HUES64 (cell line): ENCODE measurements around the gene LGR5.
A peak's percentile ranks its signal among the peaks of the same experiment; 100 is the strongest.

ENCODE experiments used
- H3K27ac ChIP-seq: 2 replicates; pipeline ENCODE4 v1.7.0; 2013; ENCODE audit warnings: low read depth, low read length, inconsistent platforms
- H3K27me3 ChIP-seq: 2 replicates; pipeline ENCODE4 v1.6.1; 2013; ENCODE audit warnings: mild to moderate bottlenecking, low read length; ENCODE audit not compliant: insufficient read depth
- H3K36me3 ChIP-seq: 2 replicates; pipeline ENCODE4 v1.6.1; 2013; ENCODE audit warnings: mild to moderate bottlenecking, low read length; ENCODE audit not compliant: insufficient read depth
- H3K4me1 ChIP-seq: 2 replicates; pipeline ENCODE4 v1.6.1; 2013; ENCODE audit warnings: mild to moderate bottlenecking, low read length, moderate library complexity; ENCODE audit not compliant: insufficient read depth
- H3K4me3 ChIP-seq: 2 replicates; pipeline ENCODE4 v1.5.1; 2013; ENCODE audit warnings: mild to moderate bottlenecking, low read length, moderate library complexity
- H3K9ac ChIP-seq: 2 replicates; pipeline ENCODE4 v1.6.1; 2013; ENCODE audit warnings: mild to moderate bottlenecking, low read depth, low read length
- H3K9me3 ChIP-seq: 2 replicates; pipeline ENCODE4 v1.6.1; 2013; ENCODE audit warnings: low read depth, low read length; ENCODE audit not compliant: insufficient read depth
- WGBS: fragments of 150-250, 120-280 bp; methylation state at CpG from one replicate; pipeline ENCODE4 v1.1.7; 2013; ENCODE audit warnings: missing lambda C conversion rate; 5-methylcytosine and 5-hydroxymethylcytosine counted together

The LGR5 gene

DNA sequence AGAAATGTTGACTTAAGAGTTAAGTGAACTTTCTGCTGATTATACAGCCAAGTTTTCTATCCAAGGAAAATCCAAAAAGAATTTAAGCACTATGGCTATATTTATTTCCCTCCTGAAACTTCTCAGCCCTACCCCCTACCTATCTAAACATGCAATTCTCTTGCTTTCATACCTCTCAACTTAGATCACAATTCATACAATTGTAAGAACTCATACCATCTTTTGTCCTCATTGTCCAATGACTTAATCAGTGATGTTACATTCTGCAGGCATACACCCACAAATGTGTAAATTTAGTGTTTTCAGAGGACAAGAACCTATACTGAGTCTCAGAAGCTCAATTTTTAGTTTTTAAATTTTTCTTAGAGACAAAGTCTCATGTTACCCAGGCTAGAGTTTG lies 161.9 kb downstream of the LGR5 start:
- Histone ChIP-seq H3K27ac (no peak overlapping the region), H3K9me3 (no peaks in the 10 kb centered on the region), H3K36me3 (peaks cover 12% of the 10 kb centered on the region), H3K27me3 (no peaks in the 10 kb centered on the region), H3K9ac (no peak overlapping the region), H3K4me1 (0 out of 2 replicates have a peak, but pooled peaks cover 4% of the 10 kb centered on the region), H3K4me3 (no peak overlapping the region)

GRCh38 chr12:71602761-71603577 lies 163.4 kb downstream of the LGR5 start:
- no peak overlapping the region for H3K4me3 ChIP-seq
- no peak overlapping the region for H3K27ac ChIP-seq
- 89% methylated on average over 10 of the region's 10 CpGs for WGBS
- H3K4me1 ChIP-seq: 0 out of 2 replicates have a peak, but pooled peaks cover 4% of the 10 kb centered on the region
- no peak overlapping the region for H3K9ac ChIP-seq
- no peaks in the 10 kb centered on the region for H3K27me3 ChIP-seq
- H3K36me3 ChIP-seq: peaks cover 25% of the 10 kb centered on the region
- H3K9me3 ChIP-seq: no peaks in the 10 kb centered on the region

DNA sequence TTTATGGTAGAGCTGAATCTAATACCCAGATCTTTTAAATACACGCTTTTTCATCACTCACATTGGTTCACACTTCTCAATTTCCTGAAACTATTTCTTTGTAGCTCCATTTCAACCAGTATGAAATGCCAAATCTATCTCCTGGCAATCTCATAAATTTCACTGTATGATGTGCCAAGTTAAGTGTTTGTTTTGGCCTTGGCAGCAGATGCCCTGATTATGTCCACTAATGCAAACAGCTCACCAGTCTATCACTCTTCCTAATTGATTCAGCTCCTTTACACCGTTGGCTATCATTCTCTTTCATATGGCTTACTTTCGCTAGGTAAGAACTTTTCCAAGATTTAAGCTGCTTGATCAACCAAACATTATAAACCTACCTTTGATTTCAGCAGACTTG lies 165.4 kb downstream of the LGR5 start:
- peaks cover 8% of the 10 kb centered on the region; the same call in 1 of the 2 replicates for H3K4me1 ChIP-seq
- WGBS: 95% methylated on average over 3 of the region's 3 CpGs
- no peaks in the 10 kb centered on the region for H3K27me3 ChIP-seq
- H3K4me3 ChIP-seq: no peak overlapping the region
- H3K9me3 ChIP-seq: no peaks in the 10 kb centered on the region
- H3K36me3 ChIP-seq: peaks cover 46% of the 10 kb centered on the region
- H3K9ac ChIP-seq: no peak overlapping the region
- no peak overlapping the region for H3K27ac ChIP-seq

DNA sequence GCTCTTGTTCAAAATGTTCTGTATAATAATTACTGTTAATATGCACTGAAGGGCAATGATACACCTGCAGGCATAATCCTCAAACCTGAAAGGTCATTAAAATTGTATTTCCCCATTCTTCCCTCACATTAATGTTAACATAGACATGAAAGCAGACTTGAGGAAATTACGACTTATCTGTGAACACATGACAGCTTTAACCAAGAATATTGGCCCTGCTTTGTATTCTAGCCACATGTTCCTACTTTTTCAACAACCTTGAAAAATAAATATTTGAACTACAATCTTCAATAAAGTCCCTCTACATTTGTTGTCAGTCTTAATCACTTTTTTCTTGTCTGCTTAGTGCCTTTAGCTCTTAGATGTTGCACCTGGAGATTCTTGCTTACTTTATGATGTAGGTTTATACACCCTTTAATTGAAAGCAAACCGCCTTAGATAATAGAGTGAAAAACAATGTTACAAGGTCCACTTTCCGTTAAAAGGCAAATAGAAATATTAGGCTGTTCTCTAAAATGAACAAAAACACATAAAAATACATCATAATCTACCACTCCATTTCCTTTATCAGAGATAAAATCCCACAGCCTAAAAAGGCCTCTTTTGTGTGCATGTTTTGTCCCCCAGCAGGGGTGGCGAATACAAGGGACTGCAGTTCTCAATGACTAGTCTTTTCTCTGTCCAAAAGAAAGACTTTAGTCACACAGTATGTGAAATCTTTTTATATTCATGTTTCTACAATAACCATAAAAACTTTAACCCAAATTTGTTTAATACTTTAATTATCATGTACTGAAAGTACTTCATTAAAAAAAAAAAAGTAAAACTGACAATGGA lies 168.1 kb downstream of the LGR5 start:
- no peaks in the 10 kb centered on the region for H3K9me3 ChIP-seq
- no peak overlapping the region for H3K4me3 ChIP-seq
- peaks cover 72% of the 10 kb centered on the region for H3K36me3 ChIP-seq
- no peak overlapping the region for H3K27ac ChIP-seq
- H3K4me1 ChIP-seq: peaks cover 4% of the 10 kb centered on the region; the same call in 1 of the 2 replicates
- no peaks in the 10 kb centered on the region for H3K27me3 ChIP-seq
- no peak overlapping the region for H3K9ac ChIP-seq
- WGBS: 91% methylated on average over 3 of the region's 4 CpGs

GRCh38 chr12:71610031-71610795 lies 170.6 kb downstream of the LGR5 start:
- whole genome bisulfite sequencing: 98% methylated on average over 6 of the region's 6 CpGs
- no peak overlapping the region for H3K27ac ChIP-seq
- H3K36me3 ChIP-seq: peaks cover 94% of the 10 kb centered on the region

DNA sequence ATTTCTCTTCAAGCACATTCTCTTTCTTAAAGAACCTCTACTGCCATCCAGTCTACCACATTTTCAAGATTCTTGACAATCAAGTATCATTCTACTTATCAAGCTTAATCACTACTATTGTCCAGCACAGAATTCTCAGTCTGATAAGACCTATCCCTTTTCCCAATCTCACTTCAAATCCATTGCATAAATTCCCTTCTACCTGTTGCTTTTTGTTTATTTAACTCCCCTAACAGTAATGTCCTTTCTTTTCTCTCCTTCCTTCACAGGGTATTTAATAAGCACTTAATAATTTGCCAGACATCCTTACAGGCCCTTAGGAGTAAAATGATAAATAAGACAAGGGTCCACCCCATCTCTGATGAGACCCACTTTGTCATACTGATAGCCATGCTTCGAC lies 182.3 kb downstream of the LGR5 start:
- Histone ChIP-seq H3K9ac (no peak overlapping the region), H3K27me3 (no peaks in the 10 kb centered on the region), H3K4me1 (peaks cover 7% of the 10 kb centered on the region; the same call in 1 of the 2 replicates), H3K36me3 (peaks cover 98% of the 10 kb centered on the region), H3K9me3 (no peaks in the 10 kb centered on the region), H3K27ac (no peak overlapping the region), H3K4me3 (no peak overlapping the region)
- 93% methylated on average over 1 of the region's 1 CpG for WGBS

More at GRCh38 chr12:71610031-71610795, 170.6 kb downstream of the LGR5 start:
- Histone ChIP-seq H3K9me3 (no peaks in the 10 kb centered on the region), H3K27me3 (no peaks in the 10 kb centered on the region), H3K4me1 (peaks cover 4% of the 10 kb centered on the region; the same call in 1 of the 2 replicates), H3K4me3 (no peak overlapping the region), H3K9ac (no peak overlapping the region)

GRCh38 chr12:71625476-71625875 lies 185.9 kb downstream of the LGR5 start:
- Histone ChIP-seq H3K9me3 (no peaks in the 10 kb centered on the region), H3K9ac (no peak overlapping the region), H3K27me3 (no peaks in the 10 kb centered on the region), H3K27ac (no peak overlapping the region), H3K4me3 (no peak overlapping the region), H3K36me3 (peaks cover 98% of the 10 kb centered on the region), H3K4me1 (0 out of 2 replicates have a peak, but pooled peaks cover 2% of the 10 kb centered on the region)
- WGBS: 96% methylated on average over 2 of the region's 2 CpGs

DNA sequence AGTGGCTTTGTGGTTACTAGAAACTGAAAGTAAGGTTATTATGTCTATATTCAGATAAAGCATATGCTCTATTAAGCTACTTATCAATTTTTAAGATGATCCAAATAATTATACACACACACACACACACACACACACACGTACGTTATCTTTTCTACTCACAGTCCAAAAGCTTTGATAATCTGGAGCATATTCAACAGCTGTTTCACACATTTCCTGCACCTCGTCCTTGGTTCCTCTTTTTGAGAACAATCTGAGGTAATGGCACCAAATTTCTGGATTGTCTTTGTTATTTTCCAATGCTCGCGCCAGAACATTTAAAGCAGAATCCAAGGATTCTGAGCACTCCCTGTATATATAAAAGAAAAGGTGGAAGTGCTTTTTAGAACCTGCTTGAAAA lies 186.5 kb downstream of the LGR5 start:
- peaks cover 98% of the 10 kb centered on the region for H3K36me3 ChIP-seq
- H3K4me1 ChIP-seq: no peaks in the 10 kb centered on the region
- 89% methylated on average over 5 of the region's 5 CpGs for WGBS
- no peaks in the 10 kb centered on the region for H3K9me3 ChIP-seq
- no peak overlapping the region for H3K4me3 ChIP-seq
- no peaks in the 10 kb centered on the region for H3K27me3 ChIP-seq
- no peak overlapping the region for H3K27ac ChIP-seq
- H3K9ac ChIP-seq: no peak overlapping the region

DNA sequence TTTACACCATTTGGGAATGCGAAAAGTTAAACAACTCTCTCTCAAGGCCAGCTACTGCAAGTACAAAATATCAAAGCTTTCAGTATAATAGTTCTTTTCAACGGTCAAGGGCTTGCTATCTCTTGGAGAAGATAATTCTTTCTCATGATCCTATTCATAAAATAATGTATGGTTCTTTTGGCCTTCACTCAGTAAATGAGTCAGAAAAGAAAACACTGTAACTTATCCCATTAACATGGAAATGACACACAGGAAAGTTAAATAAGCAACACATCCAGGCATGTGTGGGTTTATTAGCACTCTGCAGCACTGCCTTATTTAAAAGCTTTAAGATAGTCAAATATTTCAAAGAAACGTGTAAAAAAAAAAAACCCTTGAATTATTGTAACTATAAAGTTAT lies 187.2 kb downstream of the LGR5 start:
- 97% methylated on average over 1 of the region's 3 CpGs for WGBS
- H3K36me3 ChIP-seq: peaks cover 100% of the 10 kb centered on the region
- H3K27ac ChIP-seq: no peak overlapping the region
- H3K4me1 ChIP-seq: no peaks in the 10 kb centered on the region
- H3K9ac ChIP-seq: no peak overlapping the region
- H3K4me3 ChIP-seq: no peak overlapping the region
- H3K9me3 ChIP-seq: no peaks in the 10 kb centered on the region
- no peaks in the 10 kb centered on the region for H3K27me3 ChIP-seq

GRCh38 chr12:71627438-71628002 lies 187.9 kb downstream of the LGR5 start:
- 95% methylated on average over 2 of the region's 2 CpGs for WGBS
- H3K36me3 ChIP-seq: peaks cover 100% of the 10 kb centered on the region

More at GRCh38 chr12:71627438-71628002, 187.9 kb downstream of the LGR5 start:
- Histone ChIP-seq H3K4me3 (no peak overlapping the region), H3K27ac (0 out of 2 replicates have a peak overlapping the region, but pooled peaks have one; percentile 8), H3K9ac (no peak overlapping the region), H3K9me3 (no peaks in the 10 kb centered on the region), H3K4me1 (no peaks in the 10 kb centered on the region), H3K27me3 (no peaks in the 10 kb centered on the region)
